GM18867 (cell line): ENCODE measurements around the gene CPNE1.
"Not testable (repeated sequence)": the region's sequence is repeated elsewhere in the genome, so short reads cannot be mapped to it uniquely, and the experiment has no call there.

ENCODE experiments used
- ATAC-seq: cut with Tn5 transposase; IDR thresholded peaks from one replicate; pipeline ENCODE4 v1.9.1; 2021; ENCODE audit warnings: mild to moderate bottlenecking, moderate library complexity; ENCODE audit not compliant: unreplicated experiment

CPNE1 gene

DNA sequence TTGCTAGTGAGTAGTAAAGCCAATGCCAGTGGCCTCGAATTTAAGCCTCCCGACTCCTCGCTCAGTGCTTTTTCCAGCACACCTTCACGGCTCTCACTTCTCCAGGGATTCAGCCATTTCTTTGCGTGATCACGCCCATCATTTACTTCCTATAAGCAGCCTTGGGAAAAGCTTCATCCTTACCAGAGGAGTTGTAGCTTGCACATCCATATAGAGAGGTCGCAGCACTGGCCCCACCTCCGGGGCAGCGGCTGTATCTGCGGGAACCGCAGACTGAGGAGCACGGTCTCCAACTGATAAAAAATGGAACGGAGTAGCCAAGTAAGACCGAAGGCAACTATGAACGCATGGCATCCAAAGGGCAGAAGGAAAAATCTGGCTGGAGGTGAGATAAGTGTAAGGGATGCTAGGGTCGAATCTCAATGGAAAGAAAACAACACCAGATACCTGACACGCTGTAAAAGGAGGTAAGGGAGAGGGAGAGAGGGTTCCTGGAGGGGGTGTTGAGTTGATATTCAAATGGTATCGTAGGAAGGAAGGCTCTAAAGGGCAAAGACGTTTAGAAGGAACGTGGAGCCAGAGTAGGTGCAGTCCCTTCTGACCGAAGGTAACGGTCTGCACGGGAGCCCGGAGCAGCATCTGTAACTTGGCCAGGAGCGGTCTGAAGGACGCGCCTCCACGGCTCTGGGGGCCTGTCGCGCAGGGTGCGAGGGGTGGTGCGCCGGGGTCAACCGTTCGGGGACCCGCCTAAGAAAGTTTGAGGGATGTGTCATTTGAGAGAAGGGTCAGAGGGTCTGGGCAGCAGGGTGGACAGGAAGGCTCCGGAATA, 33.8 kb upstream of the CPNE1 start:
- ATAC-seq = peak; percentile 13

DNA sequence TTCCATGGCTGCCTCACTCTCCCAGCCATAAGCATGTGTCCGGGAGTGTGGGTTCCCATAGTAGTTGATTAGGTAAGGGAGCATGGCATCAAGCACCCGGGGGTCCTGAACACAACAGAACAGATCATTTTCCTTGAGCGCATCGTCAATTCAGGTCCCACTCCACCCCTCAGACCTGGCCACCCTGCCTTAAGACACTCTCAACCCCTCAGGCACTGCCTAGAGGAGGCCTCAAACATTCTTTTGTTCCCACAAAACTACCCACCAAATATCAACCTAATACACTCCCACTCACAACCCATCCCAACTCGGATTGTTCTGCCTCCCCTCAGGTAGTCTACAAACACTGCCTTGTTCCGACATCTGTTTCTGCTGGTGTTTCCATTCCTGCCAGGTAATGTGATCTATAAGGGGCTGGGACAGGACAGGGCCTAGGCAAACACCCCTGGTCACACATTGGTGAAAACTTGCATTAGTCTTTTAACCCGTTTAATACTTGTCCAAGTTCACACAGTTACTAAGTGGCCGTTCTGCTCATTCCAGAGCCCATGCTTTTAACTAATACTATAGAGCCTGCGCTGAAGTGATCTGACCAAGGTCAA, 33.1 kb upstream of the CPNE1 start:
- ATAC-seq = no peak

DNA sequence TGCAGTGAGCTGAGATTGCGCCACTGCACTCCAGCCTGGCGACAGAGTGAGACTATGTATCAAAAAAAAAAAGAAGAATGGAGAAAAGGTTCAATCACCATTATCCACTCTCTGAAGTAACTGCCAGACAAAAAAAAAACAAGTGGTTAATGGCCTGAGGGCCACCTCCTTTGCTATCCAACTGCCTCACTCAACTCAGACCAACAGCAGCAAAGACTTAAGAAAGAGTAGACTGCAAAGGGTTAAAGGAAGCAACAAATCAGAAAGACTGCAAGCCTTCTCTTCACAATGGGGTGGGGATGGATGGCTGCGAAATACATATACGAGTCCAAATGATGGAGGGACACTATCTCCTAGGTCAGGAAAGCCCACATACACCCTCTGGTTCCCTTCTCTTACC, 31.3 kb upstream of the CPNE1 start:
- no peak for ATAC-seq

GRCh38 chr20:35695245-35695749, 30.6 kb upstream of the CPNE1 start:
- ATAC-seq = no peak

DNA sequence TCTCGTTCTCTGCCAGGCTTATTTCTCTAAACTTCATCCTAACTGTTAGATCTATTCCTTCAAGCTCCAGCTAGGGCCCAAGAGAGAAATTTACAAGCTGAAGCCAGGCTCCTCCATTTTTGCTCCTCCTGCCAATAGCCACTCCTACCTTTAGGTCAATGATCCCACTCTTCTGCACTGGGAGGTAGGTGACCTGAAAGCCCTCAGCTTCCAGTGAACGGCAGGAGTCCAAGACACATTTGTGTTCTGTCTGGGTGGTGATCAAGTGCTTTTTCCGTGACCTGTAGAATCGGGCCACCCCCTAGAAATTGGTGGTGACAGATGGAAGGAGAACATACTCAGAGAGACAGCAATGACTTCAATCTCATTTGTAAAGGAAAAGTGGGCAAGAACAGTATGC, 25.6 kb upstream of the CPNE1 start:
- ATAC-seq = no peak

DNA sequence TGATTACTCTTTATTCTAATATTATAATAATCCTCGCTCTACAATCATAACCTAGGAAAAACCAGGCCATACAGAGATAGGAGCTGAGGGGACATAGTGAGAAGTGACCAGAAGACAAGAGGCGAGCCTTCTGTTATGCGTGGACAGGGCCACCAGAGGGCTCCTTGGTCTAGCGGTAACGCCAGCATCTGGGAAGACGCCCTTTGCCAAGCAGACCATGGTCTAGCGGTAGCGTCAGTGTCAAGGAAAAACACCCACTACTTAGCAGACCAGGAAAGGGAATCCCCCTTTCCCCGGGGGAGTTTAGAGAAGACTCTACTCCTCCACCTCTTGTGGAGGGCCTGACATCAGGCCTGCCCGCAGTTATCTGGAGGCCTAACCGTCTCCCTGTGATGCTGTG, 22.2 kb upstream of the CPNE1 start:
- ATAC-seq = not testable (repeated sequence)

DNA sequence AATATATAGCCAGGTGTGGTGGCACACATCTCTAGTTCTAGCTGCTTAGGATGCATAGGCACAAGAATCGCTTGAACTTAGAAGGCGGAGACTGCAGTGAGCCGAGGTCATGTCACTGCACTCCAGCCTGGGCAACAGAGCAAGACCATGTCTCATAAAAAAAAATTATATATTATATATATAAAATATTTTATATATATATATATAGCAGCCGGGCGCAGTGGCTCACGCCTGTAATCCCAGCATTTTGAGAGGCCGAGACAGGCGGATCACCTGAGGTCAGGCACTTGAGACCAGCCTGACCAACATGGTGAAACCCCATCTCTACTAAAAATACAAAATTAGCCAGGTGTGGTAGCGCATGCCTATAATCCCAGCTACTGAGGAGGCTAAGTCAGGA, 20.7 kb upstream of the CPNE1 start:
- ATAC-seq = not testable (repeated sequence)

GRCh38 chr20:35681960-35682359, 17.3 kb upstream of the CPNE1 start:
- ATAC-seq = no peak

GRCh38 chr20:35680452-35681183, 15.9 kb upstream of the CPNE1 start:
- no peak for ATAC-seq

DNA sequence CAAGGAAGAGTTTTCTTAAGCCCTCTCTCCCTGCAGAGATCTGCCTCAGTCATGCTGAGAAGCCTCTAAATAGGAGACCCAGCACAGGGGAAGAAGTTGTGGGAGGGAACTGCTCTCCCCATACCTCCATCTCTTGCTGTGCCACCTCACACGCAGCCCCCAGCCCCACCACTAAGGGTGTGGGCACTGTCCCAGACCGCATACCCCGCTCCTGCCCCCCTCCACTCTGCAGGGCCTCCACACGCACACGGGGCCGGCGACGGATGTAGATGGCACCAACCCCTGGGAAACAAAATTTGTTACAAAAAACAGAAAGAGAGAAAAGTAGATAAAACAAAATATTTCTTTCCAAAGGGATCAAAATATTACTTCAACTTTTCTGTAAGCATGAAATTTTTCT, 10.2 kb upstream of the CPNE1 start:
- ATAC-seq = no peak

- ATAC-seq = no peak
These were observed 9.2 kb upstream of the CPNE1 start for GRCh38 chr20:35673884-35674283.

- ATAC-seq = no peak
These were observed 5.0 kb upstream of the CPNE1 start for GRCh38 chr20:35669681-35670080.

GRCh38 chr20:35669221-35669620, 4.5 kb upstream of the CPNE1 start:
- ATAC-seq = no peak

GRCh38 chr20:35665949-35666288, 1.2 kb upstream of the CPNE1 start:
- no peak for ATAC-seq

GRCh38 chr20:35663516-35664465, 909 bp downstream of the CPNE1 start:
- peak; percentile 32 for ATAC-seq

DNA sequence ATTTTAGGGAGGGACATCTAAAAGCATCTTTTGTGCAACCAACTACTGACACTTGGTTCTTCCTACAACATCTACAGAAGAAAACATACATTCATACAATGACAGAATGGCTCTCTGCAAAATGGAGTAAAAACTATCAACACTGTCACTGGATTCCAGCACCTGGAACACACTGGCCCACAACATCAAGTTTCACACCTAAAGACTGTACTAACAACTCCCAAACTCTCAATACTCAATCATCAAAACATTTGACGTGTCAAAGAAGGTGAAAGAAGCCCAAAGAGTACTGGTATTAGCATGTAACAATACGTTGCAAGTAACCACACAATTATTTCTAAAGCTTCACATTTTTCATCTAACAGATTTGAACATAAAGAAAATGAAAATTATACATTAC, 2.1 kb downstream of the CPNE1 start:
- no peak for ATAC-seq

- no peak for ATAC-seq
These were observed 2.8 kb downstream of the CPNE1 start for GRCh38 chr20:35661908-35662307.

DNA sequence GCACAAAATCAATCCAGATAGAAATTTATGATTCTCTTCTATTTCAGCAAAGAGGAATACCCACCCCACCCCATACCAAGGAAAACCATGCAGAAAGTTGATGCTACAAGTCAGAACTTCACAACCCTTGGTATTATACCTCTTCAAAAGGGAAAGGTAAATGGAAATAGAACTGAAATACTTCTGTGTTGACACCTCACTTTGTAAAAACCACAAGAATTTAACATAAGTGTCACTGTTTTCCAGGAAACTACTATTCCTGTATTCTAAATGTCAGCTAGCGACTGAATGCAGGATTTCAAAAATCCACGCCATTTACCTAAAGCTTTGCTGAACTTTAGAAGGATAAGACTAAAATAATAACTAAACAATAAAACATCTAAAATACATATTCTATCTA, 3.6 kb downstream of the CPNE1 start:
- ATAC-seq = no peak

GRCh38 chr20:35660122-35660937, 4.4 kb downstream of the CPNE1 start:
- no peak for ATAC-seq

DNA sequence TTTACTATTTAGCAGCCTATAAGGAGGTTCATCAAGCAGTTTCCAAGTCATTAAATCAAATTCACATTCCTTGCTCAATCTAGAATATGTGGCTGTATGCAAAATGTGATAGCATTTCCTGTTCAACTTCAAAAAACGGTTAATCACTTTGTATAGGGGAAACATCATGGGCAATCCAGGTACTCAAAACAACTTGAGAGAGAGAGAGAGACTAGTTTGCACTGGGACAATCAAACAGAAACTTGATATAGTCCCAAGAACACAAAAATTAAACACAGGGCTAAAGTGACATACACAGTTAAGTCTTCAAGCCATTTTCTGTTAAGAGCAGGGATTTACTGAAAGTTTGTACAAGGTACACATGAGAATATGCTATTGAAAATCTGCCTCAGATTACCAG, 7.4 kb downstream of the CPNE1 start:
- ATAC-seq = no peak
